Measurements from ENCODE around the gene INTS1. TPM values are rescaled to one million over a fixed set of nuclear protein-coding genes. Genes with fewer than 3 reads are reported as not detected.
A peak's percentile ranks its signal among the peaks of the same experiment; 100 is the strongest.

The INTS1 gene
- polyA plus RNA-seq, 3 donors, result 81.0 to 97.4 (median 95.7) TPM

DNA sequence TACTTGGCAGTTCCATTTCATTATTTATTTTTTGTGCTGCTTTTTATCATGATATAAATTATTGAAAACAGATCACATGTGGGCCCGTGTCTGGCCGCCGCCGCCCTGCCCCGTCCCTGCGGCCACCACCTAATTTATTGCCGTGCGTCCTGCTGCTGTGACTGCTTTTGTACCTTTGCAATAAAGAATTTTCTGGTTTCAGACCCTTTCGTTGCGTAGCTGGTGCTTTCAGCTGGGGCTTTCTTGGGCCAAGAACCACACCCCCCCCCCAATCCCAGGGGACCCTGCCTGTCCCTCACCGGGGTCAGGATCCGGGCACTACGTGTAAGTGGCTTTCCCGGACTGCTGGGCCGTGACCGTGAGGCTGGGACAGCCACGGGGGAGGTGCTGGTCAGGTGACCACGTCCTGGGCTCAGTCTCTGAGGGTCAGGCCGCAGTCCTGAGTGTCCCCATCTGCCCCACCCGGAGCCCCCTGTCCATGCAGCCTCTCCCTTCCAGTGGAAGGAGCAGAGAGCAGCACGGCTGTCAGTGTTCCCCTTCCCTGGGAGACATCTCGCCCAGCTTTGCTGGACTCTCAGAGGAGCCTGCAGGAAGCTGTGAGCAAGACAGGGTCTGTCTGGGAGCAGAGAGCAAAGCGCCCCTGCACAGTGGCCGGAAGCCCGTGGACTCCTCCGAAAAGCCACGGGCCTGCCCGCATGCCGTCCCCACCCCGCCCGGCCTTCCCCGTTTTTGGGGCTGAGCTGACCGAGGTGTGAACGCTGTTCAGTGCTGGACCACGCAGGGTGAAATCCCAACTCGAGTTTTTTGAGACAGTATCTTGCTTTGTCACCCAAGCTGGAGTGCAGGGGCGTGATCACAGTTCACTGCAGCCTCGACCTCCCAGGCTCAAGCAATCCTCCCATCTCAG is 38.9 kb upstream of the INTS1 start:
- no peak for DNase-seq

DNA sequence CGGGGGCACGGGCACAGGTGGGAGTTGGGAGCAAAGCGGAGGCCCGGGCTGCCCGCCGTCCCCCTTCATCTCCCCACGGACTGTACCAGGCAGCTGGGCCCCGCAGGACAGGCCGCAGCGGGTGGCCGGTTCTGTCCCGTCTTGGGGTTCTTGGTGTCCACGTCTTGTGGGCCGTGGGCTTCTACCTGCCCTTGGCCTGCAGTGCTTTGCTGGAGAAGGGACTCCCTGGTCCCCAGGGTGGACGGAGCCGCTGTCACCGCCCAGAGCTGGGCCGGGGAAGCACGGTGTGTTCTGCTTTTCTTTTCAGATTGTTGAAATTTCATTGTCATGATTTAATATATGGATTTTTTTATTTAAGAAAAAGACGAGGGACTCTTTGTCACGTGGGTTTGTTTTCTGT is 38.1 kb upstream of the INTS1 start:
- DNase-seq, result no peak

DNA sequence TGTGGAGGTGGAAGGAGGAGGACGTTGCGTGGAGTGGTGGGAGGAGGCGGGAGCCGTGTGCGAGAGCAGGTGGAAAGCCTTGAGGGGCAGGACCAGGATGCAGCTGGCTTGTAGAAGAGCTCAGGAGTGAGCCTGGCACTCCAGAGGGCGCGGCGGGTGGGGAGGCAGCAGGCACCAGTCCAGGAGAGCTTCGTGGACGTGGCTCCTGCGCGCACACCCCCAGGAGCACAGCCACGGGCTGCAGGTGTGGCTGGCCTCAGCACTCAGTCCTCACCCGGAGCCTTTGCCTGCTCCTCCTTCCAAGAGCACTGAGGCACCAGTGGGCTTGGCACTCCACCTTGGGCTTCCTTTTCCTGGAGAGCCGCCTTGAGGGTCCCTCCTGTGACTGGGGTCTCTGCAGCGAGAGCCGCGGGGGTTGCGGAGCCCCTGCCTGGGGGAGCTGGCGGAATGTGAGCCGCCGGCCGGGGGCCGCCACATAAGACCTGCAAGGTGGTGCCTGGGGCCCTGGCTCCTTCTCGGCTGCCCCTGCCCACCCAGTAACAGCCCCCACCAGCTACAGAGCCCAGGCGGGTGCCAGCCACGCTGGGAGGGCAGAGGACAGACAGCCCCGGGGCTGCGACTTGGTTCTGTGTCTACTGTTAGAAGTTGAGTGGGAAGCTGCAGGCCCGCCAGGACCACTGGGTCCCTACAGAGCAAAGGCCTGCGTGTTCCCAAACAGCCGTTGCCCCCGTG is 37.4 kb upstream of the INTS1 start:
- no peak for DNase-seq

DNA sequence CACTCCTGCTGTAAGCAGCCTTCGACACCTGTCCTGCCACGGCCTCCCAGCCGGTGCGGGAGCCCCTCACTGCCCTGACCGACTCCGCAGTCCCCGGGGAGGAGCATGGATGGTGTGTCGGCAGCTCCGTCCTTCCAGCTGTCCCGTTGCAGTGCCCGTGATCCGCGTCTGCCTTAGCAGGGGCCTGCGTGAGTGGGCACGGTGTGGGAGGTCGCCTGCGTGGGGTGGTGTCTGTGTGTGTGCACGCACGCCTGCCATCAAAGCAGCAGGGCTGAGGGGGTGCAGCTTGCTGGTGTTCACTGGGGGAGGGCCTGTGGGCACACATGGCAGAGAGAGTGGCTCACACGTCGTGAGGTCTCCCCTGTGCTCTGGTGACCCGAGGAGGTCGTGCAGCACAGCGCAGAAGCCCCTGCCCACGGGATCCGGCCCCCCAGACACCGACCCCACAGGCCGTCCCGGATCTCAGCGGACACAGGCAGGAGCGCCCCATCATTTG is 36.6 kb upstream of the INTS1 start:
- DNase-seq, result no peak

DNA sequence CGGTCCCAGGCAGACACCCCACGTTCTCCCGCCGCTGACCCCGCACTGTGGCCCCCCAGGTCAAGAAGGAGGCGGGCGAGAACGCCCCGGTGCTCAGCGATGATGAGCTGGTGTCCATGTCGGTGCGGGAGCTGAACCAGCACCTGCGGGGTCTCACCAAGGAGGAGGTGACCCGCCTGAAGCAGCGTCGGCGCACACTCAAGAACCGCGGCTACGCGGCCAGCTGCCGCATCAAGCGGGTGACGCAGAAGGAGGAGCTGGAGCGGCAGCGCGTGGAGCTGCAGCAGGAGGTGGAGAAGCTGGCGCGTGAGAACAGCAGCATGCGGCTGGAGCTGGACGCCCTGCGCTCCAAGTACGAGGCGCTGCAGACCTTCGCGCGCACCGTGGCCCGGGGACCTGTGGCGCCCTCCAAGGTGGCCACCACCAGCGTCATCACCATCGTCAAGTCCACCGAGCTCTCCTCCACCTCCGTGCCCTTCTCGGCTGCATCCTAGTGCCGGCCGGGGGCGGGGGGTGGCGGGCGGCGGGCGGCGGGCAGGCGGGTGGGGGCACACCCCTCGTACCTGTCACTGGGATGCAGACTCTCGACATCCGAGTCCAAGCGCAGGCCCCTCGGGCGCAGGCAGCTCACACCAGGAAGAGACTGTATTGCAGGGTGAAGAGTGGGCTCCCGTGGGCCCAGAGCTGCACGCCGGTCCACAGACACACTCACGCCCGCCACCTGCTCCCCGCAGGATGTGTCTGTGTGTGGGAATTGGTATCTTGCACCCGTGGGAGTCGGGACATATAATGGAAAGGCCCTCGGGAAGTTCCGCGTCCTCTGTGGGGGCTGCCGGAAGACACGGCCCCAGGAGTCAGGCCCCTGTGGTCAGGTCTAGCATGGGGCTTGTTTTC is 35.9 kb upstream of the INTS1 start:
- no peak for DNase-seq

DNA sequence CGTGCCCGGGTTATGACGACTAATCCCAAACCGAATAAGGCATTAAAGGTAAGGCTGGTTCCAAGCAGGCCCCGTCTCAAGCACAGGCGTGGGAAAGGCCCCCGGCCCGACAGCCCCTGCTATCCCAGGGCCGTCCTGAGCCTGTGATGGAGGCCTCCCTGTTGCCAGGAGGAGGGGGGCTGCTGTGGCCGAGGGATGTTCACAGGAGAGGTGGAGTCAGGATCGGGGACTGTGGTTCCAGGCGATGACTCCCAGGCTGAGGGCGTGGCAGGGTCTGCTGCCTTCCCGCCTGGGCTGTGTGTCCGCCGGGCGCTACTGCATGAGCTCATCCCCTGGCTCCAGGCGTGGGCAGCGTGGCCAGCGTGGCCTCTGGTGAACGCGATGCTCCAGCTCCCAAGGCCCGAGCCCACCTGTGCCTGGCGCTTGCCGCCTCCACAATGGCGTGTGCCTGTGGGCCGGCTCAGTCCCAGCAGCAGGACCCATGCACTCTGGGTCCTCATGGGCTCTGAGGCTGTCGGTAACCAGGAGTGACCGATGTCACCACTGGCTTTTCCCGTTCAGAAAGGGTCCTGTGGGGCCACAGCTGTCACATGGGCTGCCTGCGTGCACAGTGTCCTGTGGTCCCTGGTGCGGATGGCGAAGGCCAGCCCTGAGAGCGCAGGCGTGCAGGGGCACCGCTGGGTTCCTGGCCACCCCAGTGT is 35.1 kb upstream of the INTS1 start:
- no peak for DNase-seq

DNA sequence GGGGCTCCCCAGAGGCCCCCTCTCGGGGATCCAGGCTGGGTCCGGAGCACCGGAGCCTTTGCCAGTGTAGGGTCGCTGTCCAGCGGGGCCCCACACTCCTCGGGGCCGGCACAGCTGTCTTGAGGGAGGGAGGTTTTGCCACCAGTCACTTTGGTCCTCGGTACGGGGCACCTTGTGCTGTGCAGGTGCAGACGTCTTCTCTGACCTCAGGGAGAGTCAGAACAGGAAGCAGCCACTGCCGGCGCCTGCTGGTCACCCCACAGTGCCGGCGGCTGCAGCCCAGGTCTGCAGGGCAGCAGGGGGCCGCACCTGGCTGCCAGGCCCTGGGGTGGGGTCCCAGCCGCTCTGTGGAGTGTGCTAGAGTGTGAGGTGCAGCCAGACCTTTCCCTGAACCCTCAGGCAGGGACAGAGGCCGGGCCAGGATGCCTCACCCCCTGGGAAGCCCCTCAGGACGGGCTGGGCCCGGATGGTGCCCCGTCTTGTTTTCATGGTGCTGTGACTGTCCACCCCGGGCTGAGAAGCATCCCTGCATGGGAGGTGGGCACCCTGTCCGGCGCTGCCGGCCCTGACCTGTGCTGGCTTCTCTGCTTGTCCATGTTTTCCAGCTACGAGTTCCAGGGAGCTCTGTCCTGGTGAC is 34.5 kb upstream of the INTS1 start:
- no peak for DNase-seq

DNA sequence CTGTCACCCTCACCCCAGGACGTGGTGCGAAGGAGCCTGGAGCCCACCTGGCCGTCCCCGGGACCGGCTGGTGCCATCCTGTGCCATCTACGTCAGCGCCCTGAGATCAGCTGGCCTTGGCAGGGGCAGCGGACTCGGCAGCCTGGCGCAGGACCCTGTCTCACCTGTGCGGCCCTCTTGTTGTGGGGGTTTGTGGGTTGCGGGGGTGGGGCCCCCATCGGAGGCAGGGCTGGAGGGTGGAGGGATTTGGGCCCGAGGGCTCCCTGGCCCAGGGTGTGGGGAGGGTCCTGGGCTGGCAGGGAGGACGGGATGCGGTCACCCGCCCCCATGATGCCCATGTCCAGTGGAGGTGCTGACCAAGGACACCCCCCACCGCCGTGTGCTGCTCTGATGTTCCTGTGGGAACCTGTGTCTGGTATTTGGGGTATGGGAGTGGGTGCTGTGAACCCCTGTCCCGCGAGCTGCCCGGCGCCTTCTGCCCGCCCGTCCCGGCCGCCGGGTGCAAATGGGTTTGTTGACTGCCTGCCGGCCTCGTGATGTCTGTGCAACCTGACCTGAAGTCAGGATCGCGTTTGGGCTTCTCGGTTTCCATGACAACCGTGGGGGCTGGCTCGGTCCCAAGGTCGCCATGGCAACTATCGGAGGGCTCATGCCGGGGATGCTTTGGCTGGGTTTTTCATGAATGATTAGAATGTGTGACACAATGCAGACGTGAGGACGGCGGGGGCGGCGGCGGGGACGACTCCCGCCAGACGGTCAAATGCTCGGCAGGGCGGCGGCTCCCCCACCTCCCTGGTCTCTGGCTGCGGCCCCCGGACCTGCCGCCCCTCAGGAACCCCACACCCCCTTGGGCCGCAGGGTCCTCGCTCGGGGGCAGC is 33.6 kb upstream of the INTS1 start:
- DNase-seq, result peak; percentile 95

DNA sequence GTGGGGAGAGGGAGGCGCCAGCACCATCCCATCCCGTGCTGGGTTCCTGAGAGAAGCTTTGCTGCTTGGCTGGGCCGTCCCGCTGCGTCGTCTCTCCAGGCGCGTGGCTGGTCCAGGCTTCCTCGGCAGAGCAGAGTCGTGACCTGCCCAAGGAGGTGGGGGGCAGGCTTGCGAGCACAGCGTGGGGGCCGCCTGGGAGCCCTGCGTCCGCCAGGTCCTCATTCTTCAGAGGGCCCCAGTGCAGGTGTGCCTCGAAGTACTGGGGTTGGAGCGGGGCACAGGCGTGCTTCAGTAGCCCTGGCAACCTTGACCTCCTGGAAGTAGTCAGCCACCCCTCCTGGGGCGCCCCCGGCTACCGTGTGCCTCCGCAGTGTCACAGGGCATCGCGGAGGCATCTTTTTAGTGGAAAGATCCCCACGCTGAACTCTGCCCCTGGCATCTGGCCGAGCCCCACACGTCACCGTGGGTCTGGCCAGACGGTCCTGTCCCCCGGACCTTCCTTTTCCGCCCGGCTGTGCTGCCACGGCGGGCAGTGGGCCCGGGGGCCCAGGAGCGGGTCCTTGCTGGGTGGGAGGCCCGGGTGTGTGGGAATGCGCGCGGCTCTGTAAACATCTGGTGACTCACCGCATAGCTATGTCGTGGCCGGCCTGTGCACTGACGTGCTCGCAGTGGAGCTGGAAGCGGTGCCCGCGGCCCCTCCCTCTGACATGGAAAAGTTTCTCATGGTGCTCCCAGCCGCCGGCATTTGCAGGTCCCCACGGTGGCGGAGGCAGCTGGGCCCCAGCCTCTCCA is 32.8 kb upstream of the INTS1 start:
- DNase-seq, result peak; percentile 95

DNA sequence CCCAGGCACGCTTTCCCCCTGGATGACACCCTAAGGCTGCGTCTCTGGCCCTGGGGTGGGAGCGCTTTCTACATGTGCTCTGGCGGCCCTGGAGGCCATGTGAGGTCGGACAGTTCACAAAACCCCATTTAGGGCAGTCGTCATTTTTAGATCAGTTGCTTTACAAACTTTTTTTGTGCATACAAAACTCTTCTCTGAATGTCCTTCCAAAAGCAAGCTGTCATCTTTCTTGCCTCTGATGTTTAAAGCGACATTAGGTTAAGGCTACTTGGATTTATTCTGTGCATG is 32.2 kb upstream of the INTS1 start:
- DNase-seq, result no peak

DNA sequence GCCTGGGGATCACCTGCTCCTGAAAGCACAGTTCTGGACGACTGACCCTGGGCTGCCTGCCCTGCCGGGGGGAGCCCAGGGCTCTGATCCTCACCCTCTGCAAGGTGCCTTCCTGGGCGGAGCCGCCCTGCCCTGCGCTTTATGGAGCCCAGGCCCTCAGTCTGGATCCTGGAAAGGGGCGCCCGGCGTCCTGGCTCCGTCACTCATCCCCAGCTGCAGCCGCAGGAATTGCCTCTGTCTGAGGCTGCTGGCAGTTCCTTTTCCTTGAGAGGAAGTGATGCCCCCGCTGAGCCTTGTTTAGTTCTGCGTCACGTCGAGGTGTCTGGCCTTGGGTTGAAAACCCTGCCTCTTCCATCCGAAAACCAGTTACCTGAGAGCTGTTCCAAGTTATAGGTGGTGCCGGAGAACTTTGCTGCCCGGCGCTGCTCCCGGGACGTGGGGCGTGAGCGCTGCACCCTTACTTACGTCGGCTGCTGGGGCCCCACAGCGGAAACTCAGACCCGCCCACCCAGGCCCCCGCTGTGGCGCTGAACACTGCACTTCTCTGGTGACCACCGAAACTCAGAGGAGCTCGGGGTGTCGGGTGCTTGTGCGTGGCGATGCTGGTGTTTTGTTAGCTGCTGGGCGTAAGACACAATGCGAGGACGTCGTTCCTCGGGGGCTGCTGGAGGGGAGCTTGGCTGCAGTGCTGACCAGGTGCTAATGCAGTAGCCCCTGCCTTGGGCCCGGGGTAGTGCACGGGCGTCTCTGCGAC is 31.7 kb upstream of the INTS1 start:
- no peak for DNase-seq

DNA sequence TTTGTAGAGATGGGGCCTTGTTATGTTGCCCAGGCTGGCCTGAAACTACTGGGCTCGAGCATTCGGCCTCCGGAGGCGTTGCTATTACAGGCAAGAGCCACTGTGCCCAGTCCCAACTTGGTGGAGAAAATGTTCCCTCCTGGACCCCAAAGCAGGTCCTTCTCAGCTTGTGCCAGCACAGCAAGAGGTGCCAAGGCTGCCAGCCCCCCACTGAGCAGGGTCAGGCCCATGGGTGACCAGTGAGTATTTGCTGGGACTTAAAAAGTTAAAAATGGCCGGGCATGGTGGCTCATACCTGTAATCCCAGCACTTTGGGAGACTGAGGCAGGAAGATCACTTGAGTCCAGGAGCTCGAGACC is 30.9 kb upstream of the INTS1 start:
- no peak for DNase-seq

DNA sequence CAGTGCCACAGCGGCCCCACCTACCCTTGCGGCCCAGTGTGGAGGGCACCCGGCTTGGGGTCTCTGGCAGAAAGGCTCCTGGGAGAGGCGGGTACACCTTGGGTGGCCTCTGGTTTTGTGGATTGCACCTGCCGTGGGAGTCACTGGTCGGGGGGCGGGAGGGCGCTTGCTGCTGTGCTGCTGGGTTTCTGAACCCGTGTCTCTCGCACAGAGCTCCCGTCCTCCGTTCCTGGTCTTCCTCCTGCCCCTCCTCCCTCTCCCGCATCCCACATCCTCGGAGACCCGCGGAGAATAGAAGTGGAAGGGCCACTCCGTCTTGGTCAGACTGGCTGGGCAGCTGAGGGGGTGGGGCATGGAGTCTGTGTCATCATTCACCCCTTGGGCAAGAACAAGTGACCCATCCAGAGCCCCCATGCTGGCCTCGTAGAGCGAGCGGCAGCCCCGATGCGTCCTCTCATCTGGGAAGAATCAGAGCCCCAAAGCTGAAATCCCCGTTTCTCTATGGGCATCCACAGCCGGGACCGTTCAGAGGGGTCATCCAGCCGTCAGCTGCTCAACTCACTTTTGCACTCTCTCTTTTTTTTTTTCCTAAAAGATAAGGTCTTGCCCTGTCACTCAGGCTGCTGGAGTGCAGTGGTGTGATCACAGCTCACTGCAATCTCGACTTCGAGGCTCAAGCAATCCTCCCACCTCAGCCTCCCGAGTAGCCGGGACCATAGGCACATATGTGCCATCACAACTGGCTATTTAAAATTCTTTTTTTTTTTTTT is 30.3 kb upstream of the INTS1 start:
- no peak for DNase-seq

DNA sequence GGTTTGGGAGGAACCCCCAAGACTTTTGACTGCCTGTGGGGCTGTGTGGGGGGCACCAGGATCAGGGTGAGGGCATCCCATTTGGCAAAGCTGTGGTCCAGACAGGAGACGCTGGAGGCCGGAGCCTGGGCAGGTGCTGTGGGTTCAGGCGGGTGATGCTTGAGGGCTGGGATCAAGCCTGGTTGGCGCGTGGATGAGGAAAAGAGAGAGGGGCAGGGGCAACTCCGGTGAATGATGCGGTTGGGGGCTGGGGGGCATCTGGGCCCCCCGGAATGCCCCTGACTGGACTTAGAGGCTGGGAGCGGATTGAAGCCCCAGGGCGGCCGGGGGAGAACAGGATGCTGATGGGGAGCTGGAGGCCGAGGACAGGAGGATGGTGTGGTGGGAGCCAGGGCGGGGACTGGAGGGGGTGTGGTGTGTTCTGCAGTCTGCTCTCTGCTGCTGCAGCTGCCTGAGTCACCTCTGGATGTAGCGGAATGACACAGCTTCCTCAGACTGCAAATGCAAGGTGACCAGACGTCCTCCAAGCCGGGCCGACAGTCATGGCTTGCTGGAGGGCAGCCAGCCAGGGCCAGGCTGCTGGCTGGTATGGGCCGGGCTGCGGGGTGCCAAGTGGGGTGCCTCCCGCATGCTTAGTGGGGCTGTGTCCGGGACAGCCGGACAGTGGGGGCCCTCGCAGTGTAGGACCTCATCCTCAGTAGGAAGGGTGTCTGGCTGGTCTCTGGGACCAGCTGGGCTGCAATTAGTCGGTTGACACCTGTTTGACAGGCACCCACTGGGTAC is 29.5 kb upstream of the INTS1 start:
- DNase-seq, result no peak

DNA sequence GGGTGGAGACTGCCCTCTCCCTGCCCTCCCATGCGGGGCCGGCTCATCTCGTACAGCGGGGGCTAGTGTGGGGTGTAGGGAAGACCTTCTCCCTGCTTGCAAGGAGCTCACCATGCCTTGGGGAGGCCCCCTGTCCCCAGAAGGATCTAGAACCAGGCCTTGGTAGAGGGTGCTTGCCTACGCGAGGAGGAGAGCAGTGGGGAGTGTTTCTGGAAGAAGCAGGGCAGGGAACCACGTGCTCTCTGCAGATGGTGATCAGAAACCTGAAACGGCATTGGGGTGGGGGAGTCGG is 29.0 kb upstream of the INTS1 start:
- no peak for DNase-seq

DNA sequence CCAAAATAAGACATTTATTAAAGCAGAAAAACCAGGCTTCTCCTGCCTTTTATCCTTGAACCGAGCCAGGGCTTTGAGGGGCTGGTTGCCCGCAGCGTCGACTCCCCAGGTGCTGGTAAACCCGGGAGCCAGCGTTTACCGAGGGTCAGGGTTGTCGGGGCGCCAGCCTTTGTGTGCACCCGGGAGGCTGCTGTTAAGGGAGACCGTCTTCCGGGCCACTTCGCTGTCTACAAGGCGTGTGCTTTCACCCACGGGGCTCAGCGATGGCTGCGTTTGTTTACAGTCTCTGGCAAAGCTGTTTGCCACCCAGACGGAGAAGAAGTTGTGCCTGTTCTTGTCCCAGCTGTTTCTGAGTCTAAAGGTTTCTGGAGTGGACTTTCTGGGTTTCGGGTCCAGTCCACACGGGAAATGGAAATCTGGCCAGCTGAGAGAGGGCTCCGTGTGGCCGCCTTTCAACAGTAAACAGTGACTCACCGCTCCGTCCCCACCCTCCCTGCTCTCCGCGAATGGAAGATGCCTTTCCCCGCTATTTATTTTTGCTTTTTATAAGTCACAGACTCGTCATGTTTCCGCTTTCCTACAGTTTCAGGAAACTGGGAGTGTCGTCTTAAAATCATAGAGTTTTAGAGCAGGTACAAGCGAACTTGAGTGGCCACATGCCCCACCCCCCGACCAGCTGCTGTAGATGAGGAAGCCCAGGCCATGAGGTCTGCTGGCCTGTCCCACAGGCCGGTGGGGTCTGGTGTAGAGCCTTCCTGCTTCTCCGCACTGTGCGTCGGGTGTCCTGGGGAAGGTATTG is 28.5 kb upstream of the INTS1 start:
- no peak for DNase-seq

Data from renal pelvis (tissue), 4 donors.